GM12864 (cell line): Measurements from ENCODE around the gene PPP1R9A.

ENCODE experiments used
- DNase-seq: peaks from one replicate; pipeline ENCODE4 v3.0.0-alpha.2; 2011; ENCODE audit warnings: low read depth
- H3K4me3 ChIP-seq: 2 replicates; pipeline ENCODE4 v1.5.1; 2011; ENCODE audit warnings: mild to moderate bottlenecking, low read depth, low read length, control low read depth
- CTCF ChIP-seq: IDR thresholded peaks from 2 replicates; pipeline ENCODE4 v1.5.1; 2011; ENCODE audit warnings: low read depth, mild to moderate bottlenecking, moderate library complexity, low read length, control low read depth, inconsistent platforms; ENCODE audit errors: missing control alignments

The PPP1R9A gene

GRCh38 chr7:95198863-95199262 lies 291.5 kb downstream of the PPP1R9A start:
- no peak for DNase-seq
- no peak for TF ChIP-seq CTCF
- no peak overlapping the region for H3K4me3 ChIP-seq

GRCh38 chr7:95199779-95200558 lies 292.6 kb downstream of the PPP1R9A start:
- H3K4me3 ChIP-seq: no peak overlapping the region
- peak; percentile 66 for TF ChIP-seq CTCF
- DNase-seq: peak; percentile 8

GRCh38 chr7:95200741-95201140 lies 293.3 kb downstream of the PPP1R9A start:
- TF ChIP-seq CTCF: no peak
- no peak for DNase-seq
- no peak overlapping the region for H3K4me3 ChIP-seq

- DNase-seq: no peak
- no peak for TF ChIP-seq CTCF
- no peak overlapping the region for H3K4me3 ChIP-seq
Measured at GRCh38 chr7:95201727-95202126, 294.3 kb downstream of the PPP1R9A start.

GRCh38 chr7:95204618-95205017 lies 297.2 kb downstream of the PPP1R9A start:
- no peak for DNase-seq
- H3K4me3 ChIP-seq: no peak overlapping the region
- no peak for TF ChIP-seq CTCF

- TF ChIP-seq CTCF: no peak
- H3K4me3 ChIP-seq: no peak overlapping the region
- DNase-seq: no peak
Measured at GRCh38 chr7:95205665-95206225, 298.4 kb downstream of the PPP1R9A start.

GRCh38 chr7:95209276-95209675 lies 301.9 kb downstream of the PPP1R9A start:
- no peak overlapping the region for H3K4me3 ChIP-seq
- no peak for DNase-seq
- no peak for TF ChIP-seq CTCF
